A673 (cell line): ENCODE results near the gene MTF1.

Experiments used
- CTCF ChIP-seq: fragments of 300-800, 200-600 bp; sonication (generic); conservative IDR thresholded peaks from 2 replicates; pipeline ENCODE4 v1.5.1; 2017; ENCODE audit warnings: low read depth, mild to moderate bottlenecking, antibody characterized with exemption, low read length, moderate library complexity, mixed read lengths
- EZH2 ChIP-seq: fragments of 200-600 bp; sonication (generic); IDR thresholded peaks from 2 replicates; pipeline ENCODE4 v1.6.1; 2017; ENCODE audit warnings: borderline replicate concordance, low read depth, mild to moderate bottlenecking, mixed read lengths, antibody characterized with exemption, low read length; ENCODE audit not compliant: poor library complexity, severe bottlenecking

GRCh38 chr1:37879865-37880264, 20.5 kb upstream of the MTF1 start:
- TF ChIP-seq CTCF (no peak), EZH2 (no peak)
